ENCODE results near the gene PTAFR.

DNA sequence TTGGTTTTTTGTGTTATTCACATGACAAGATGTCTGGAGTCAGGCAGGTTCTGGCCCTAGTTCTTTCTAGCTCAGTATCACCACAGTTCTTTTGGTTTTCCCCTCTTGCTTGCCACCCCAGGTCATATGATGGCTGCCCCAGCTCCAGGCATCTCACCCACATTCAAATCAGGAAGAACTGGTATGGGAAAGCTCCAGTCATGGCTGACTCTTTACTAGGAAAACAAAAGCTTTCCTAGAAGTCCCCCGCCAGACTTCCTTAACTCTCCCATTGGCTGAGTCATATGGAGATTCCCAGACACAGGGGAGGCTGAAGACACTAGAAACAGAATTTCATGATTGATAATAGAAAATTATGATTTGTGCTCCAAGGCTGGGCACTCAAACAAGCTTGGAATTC is 65.9 kb downstream of the PTAFR start:
- TF ChIP-seq, protein P1, sequence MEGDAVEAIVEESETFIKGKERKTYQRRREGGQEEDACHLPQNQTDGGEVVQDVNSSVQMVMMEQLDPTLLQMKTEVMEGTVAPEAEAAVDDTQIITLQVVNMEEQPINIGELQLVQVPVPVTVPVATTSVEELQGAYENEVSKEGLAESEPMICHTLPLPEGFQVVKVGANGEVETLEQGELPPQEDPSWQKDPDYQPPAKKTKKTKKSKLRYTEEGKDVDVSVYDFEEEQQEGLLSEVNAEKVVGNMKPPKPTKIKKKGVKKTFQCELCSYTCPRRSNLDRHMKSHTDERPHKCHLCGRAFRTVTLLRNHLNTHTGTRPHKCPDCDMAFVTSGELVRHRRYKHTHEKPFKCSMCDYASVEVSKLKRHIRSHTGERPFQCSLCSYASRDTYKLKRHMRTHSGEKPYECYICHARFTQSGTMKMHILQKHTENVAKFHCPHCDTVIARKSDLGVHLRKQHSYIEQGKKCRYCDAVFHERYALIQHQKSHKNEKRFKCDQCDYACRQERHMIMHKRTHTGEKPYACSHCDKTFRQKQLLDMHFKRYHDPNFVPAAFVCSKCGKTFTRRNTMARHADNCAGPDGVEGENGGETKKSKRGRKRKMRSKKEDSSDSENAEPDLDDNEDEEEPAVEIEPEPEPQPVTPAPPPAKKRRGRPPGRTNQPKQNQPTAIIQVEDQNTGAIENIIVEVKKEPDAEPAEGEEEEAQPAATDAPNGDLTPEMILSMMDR (IDR thresholded peaks at IDR 0.05), result no peak
- no peak for TF ChIP-seq POLR2A (IDR thresholded peaks at IDR 0.05)

All from body of pancreas (tissue), 4 donors.